ENCODE measurements around the gene HOMER3.

HOMER3 gene

GRCh38 chr19:18900700-18901481, 40.1 kb downstream of the HOMER3 start:
- DNase-seq: no peak

DNA sequence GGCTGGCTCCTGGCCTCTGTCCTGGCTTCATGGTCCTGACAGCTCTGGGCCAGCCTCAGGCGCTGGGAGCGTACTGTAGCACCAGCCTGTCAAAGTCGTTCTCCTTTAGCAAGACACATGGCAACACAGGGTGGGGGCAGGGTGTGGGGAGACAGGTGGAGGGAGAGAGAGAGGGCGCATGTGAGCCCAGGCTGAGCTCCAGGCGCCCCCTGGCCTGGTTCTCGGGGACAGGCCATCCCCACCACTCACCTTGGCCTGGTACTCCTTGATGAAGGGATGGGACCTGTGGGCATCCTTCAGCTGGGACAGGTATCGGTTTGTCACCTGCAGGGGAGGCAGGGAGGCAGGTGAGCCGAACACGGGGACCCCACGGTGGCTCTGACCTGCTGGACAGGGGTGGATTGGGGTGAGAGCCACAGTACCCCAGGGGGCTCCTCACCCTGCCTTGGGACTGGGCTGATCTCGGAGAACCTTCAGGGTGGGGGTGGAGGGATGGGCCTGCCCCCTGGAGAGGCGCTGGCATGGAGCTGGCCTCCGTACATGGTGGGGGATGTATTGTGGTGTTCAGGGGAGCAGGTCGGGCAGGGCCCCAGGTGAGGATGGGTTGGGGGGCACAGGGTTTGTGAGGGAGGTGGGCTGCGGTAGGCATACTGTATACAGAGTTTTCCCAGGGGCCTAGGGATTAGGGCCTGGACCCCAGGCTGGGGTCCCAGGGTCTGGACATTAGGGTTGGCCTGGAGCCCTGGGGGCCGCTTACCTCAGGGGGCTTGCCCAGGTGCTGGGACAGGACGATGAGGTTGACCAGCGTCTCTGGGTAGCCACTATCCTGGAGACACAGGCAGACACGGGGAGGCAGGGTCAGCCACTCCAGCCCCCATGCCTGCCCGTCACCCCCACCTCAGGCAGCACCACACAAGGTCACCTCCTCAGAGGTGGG, 41.1 kb downstream of the HOMER3 start:
- no peak for DNase-seq

- DNase-seq: no peak
These were observed 42.2 kb downstream of the HOMER3 start for GRCh38 chr19:18898607-18899408.

DNA sequence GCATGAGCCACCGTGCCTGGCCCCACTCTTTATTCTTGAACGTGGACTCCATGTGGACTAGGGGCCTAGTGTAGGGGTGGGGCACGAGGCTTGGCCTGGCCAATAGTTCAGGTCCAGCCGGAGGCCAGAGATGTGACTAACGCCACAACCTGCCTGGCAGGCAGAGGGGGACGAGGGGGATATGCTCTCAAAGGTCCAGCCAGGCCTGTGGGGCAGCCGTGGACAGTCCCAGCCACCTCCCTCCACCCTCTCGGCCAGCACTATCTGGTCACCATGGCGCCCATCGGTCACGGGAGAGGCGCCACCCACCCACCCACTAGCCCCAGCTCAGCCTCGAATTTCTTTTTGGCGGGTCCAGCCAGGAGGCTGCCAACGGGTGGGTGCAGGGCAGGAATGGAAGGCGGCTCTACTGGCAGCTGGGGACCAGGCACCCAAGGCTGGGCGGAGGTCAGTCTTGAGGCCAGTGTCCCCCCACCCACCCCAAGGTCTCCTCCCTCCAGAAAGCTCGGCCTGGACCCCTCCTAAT, 42.9 kb downstream of the HOMER3 start:
- DNase-seq: no peak

- DNase-seq: no peak
These were observed 43.7 kb downstream of the HOMER3 start for GRCh38 chr19:18897094-18898029.

- no peak for DNase-seq
These were observed 44.6 kb downstream of the HOMER3 start for GRCh38 chr19:18896421-18896841.

DNA sequence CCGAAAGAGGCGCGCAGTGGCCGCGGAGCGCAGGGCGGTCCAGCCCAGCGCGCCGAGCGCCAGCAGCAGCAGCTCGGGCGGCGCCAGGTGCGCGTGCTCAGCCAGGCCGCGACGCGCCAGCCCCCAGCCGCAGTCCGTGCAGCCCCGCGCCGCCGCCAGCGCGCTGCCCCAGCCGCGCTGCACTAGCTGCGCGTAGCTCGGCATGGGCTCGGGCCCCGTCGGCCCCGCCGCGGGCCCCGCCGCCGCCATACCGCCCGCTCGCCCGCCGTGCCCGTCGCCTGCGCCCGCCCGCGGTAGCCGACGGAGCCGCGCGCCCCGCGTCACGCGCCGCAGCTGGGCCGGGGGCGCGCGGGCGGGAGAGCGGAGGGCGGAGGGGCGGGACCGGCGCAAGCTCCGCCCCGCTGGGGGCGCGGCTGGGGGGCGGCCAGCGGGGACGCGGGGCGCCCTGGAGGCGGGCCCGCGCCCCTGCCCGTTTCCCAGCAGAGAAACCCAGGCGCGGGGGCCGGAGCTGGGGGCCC, 45.1 kb downstream of the HOMER3 start, which contains the start of gene CERS1:
CERS1 (minus strand) TSS at position 335 of the 518 bp plus-strand sequence; CDS start at position 249, 86 bp downstream.
- DNase-seq: no peak

DNA sequence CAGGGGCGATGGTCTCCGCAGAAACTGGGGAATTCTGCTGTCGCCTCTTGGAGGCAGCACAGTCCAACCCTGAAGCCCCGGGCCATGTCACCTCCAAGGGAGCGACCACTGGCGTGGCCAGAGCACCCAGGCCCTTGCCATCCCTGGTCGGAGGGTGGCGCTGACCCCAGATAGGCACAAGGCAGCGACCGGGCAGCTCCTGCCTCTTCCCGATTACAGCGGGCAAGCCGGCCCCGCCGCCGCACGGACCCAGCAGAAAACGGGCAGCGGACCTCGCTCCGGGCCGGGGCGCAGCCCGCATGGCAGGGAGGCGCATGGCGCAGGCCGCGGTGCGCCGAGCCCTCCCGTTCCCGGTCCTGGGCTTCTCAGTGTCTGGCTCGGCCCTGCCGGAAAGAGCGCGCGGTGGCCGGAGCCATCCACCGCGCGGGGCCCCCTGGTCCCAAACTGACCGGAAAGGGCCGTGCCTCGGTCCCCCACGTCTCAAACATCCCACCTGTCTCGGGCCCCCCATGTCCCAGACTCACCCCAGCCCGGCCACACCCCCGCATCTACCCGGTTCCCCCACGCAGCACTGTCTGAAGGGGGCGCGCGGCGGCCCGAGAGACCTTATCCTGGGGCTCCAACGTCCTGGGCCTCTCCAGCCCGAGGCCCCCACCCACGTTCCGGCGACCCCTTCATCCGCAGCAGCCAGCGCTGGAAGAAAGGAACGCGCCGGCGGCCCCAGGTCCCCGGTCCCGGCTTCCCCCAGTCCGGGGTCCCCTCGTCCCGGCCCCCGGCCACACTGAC, 45.8 kb downstream of the HOMER3 start:
- DNase-seq: no peak

DNA sequence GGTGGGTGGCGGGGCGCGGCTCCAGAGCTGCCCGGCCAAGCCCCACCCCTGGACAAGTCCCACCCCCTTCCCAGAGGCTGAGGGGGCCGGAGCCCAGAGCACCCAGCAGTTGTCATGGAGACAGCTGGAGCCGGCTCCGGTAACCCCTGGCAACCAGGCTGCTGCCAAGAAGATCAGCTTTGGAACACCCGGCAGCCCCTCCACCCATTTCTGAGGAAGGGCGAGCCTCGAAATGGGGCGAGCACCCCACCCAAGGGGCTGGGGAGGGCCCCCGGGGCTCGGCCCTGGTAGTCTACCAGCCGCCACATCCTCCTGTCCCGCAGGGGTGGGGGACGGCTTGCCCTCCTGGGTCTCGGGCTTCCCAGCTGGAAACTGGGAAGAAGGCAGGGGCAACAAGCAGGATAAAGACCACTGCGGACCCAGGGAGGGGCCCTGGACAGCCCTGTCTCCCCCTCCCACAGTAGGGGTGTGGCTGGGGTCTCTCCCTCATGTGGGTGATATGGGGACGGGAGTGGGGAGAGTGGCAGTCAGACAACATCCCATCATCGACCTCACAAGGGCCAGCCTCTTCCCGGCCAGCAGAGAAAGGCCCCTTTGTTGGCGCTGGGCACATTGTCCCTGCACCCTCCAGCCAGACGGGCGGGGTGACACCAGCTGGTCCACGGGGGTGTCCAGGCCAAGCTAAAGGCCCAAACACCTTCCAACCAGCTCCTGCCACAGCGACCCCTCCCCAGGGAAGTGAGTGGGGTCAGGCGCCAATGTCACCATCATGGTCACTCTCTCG, 46.6 kb downstream of the HOMER3 start:
- DNase-seq: no peak

DNA sequence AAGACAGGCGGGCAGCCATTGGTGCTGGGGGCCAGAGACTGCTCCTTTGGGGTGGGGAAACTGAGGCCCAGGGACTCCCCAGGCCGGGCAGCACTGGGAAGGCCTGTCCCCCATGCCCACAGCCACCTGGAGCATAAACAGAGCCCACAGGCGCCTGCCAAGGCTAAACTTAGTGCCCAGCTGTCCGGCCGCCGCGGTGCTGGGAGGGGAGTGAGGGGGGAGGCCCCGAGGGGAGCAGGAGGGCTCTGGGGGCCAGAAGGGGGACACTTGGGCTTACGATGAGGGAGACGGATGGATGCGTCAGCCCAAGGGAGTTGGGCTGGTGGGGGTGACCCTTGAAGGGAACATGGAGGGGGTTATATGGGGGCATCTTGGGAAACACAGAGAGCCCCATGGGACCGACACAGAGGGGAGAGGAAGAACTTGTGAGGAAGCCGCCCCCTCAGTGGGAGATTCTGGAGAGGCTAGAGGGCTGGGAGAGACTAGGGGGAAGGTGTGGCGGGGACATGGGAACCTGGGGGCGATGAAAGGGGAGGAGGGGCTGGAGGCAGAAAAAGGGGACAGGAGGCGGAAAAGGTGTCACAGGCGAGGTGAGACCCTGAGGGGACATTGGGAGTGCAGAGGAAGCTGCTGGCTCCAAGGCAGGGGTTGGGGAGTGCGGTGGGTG, 47.3 kb downstream of the HOMER3 start:
- no peak for DNase-seq

GRCh38 chr19:18889949-18890745, 50.9 kb downstream of the HOMER3 start:
- no peak for DNase-seq

DNA sequence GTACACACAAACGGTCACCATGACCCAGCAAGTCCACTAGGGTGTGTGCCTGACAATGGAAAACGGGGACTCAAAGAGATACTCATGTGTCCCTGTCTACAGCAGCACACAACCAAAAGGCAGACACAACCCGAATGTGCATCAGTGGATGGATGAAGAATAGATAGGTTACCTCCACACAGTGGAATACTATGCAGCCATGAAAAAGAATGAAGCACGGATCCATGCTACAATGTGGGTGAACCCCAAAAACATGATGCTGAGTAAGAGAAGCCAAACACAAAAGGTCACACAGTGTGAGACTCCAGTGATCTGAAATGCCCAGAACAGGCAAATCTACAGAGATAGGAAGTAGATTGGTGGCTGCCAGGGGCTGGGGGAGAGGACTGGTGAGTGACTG, 54.0 kb downstream of the HOMER3 start:
- DNase-seq: no peak

GRCh38 chr19:18883526-18884304, 57.3 kb downstream of the HOMER3 start:
- no peak for DNase-seq

GRCh38 chr19:18881491-18881890, 59.5 kb downstream of the HOMER3 start:
- DNase-seq: no peak

GRCh38 chr19:18879579-18880373, 61.2 kb downstream of the HOMER3 start:
- DNase-seq: no peak

Data from activated CD4-positive, CD25-positive, alpha-beta regulatory T cell (primary cell).